Tibial artery (tissue), 4 donors: Measurements from ENCODE around the gene ZIM2.

ENCODE experiments used
- DNase-seq, 2 donors: peaks; one replicate each; pipeline ENCODE4 v3.0.0-alpha.2; 2019
- H3K27ac ChIP-seq, 2 donors: fragments of 200-600 bp; sonication (generic) in 1 of 2; 1 replicate in 1 of 2; 2 replicates in 1 of 2; pipeline ENCODE4 v1.5.1; 2018 to 2019; ENCODE audit warnings: mild to moderate bottlenecking in 1 of 2
- H3K27me3 ChIP-seq, 2 donors: fragments of 200-600 bp; sonication (generic) in 1 of 2; one replicate each; pipeline versions ENCODE4 v1.5.1 to v1.6.0; 2016 to 2019
- H3K36me3 ChIP-seq, 3 donors: fragments of 200-600 bp; sonication (generic) in 2 of 3; one replicate each; pipeline ENCODE4 v1.5.1; 2016 to 2019; ENCODE audit warnings: mild to moderate bottlenecking in 2 of 3
- H3K4me1 ChIP-seq, 4 donors: fragments of 200-600 bp; sonication (generic) in 2 of 4; 1 replicate in 3 of 4; 2 replicates in 1 of 4; pipeline ENCODE4 v1.5.1; 2016 to 2019
- H3K4me3 ChIP-seq, 2 donors: fragments of 200-600 bp; sonication (generic) in 1 of 2; 1 replicate in 1 of 2; 2 replicates in 1 of 2; pipeline ENCODE4 v1.5.1; 2018 to 2019; ENCODE audit warnings: mild to moderate bottlenecking in 2 of 2
- H3K9me3 ChIP-seq, 3 donors: fragments of 200-600 bp; sonication (generic) in 1 of 3; one replicate each; pipeline ENCODE4 v1.5.1; 2016 to 2019
- intact Hi-C: fragments of 100-400 bp; cut with DNase I; formaldehyde crosslinking; loops from one replicate; pipeline ENCODE4 v1.15.0; 2023; ENCODE audit warnings: low total_unique reads
- TF ChIP-seq, protein P1 (sequence below), 2 experiments: fragments of 200-600 bp in 1 of 2; fragments of 450-650 bp in 1 of 2; IDR thresholded peaks; one replicate each; pipeline ENCODE4 v1.5.1; 2017 to 2019; ENCODE audit warnings: antibody characterized with exemption in 2 of 2, mild to moderate bottlenecking in 1 of 2, moderate library complexity in 1 of 2

ZIM2 gene

GRCh38 chr19:56813531-56813930, 27.0 kb downstream of the ZIM2 start:
- Histone ChIP-seq H3K27ac (no peak overlapping the region), H3K36me3 (peaks cover 2 to 22% (median 16%) of the 10 kb centered on the region in 3 donors), H3K4me3 (no peak overlapping the region), H3K9me3 (no peaks in the 10 kb centered on the region), H3K4me1 (no peaks in the 10 kb centered on the region), H3K27me3 (no peaks in the 10 kb centered on the region)
- DNase-seq: no peak
- intact Hi-C loops: no loop called here
- TF ChIP-seq, protein P1, sequence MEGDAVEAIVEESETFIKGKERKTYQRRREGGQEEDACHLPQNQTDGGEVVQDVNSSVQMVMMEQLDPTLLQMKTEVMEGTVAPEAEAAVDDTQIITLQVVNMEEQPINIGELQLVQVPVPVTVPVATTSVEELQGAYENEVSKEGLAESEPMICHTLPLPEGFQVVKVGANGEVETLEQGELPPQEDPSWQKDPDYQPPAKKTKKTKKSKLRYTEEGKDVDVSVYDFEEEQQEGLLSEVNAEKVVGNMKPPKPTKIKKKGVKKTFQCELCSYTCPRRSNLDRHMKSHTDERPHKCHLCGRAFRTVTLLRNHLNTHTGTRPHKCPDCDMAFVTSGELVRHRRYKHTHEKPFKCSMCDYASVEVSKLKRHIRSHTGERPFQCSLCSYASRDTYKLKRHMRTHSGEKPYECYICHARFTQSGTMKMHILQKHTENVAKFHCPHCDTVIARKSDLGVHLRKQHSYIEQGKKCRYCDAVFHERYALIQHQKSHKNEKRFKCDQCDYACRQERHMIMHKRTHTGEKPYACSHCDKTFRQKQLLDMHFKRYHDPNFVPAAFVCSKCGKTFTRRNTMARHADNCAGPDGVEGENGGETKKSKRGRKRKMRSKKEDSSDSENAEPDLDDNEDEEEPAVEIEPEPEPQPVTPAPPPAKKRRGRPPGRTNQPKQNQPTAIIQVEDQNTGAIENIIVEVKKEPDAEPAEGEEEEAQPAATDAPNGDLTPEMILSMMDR (IDR thresholded peaks at IDR 0.05): no peak

- Histone ChIP-seq H3K4me1 (no peaks in the 10 kb centered on the region), H3K9me3 (peaks cover 0 to 5% (median 2%) of the 10 kb centered on the region in 3 donors), H3K4me3 (no peak overlapping the region), H3K36me3 (peaks cover 0 to 6% (median 0%) of the 10 kb centered on the region in 3 donors), H3K27me3 (no peaks in the 10 kb centered on the region), H3K27ac (no peak overlapping the region)
- TF ChIP-seq, protein P1 (IDR thresholded peaks at IDR 0.05): no peak
- no peak for DNase-seq
- intact Hi-C loops: no loop called here
These were observed 29.0 kb downstream of the ZIM2 start for GRCh38 chr19:56811480-56811879.

DNA sequence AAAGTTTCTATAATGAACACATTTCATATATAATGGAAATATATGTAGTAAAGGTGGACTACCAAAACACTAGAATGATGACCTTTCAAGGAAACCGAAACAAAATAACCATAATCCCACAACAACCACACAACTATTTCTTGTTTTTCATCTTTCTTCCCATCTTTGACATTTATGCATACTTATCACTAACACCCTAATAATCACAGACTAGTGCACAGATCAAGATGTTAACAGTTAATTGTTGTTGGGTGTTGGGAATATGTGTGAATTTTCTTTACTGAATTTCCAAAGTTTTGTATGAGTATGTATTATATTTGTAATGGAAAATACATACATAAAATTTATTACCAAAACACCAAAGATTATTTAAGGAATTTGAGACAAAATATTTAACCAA, 30.3 kb downstream of the ZIM2 start:
- intact Hi-C loops: no loop called here
- Histone ChIP-seq H3K9me3 (peaks cover 0 to 12% (median 8%) of the 10 kb centered on the region in 3 donors), H3K4me1 (no peaks in the 10 kb centered on the region), H3K27me3 (no peaks in the 10 kb centered on the region), H3K27ac (no peak overlapping the region), H3K36me3 (peaks cover 0 to 5% (median 0%) of the 10 kb centered on the region in 3 donors), H3K4me3 (no peak overlapping the region)
- no peak for DNase-seq
- TF ChIP-seq, protein P1 (IDR thresholded peaks at IDR 0.05): no peak

- H3K36me3 ChIP-seq: no peaks in the 10 kb centered on the region
- intact Hi-C loops: no loop called here
- peaks cover 0 to 12% (median 8%) of the 10 kb centered on the region in 3 donors for H3K9me3 ChIP-seq
- H3K27me3 ChIP-seq: no peaks in the 10 kb centered on the region
- no peak for DNase-seq
- H3K4me3 ChIP-seq: no peak overlapping the region
- TF ChIP-seq, protein P1 (IDR thresholded peaks at IDR 0.05): no peak
- H3K27ac ChIP-seq: no peak overlapping the region
- H3K4me1 ChIP-seq: no peaks in the 10 kb centered on the region
These were observed 31.7 kb downstream of the ZIM2 start for GRCh38 chr19:56808717-56809392.

DNA sequence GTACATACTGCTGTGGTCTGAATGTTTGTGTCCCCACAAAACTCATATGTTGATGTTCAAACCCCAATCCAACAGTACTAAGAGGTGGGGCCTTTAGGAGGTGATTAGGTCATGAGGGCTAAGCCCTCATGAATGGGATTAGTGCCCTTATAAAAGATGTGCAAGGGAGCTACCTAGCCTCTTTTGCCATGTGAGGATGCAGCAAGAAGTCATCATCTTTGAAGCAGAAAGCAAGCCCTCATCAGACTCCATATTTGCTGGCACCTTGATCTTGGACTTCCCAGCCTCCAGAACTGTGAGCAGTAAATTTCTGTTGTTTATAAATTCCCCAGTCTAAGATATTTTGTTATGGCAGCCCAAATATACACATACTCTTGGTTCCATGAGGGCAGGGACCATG, 33.9 kb downstream of the ZIM2 start:
- TF ChIP-seq, protein P1 (IDR thresholded peaks at IDR 0.05): no peak
- no peak overlapping the region for H3K4me3 ChIP-seq
- no peaks in the 10 kb centered on the region for H3K4me1 ChIP-seq
- H3K36me3 ChIP-seq: no peaks in the 10 kb centered on the region
- H3K27me3 ChIP-seq: no peaks in the 10 kb centered on the region
- intact Hi-C loops: no loop called here
- peaks cover 0 to 22% (median 21%) of the 10 kb centered on the region in 3 donors for H3K9me3 ChIP-seq
- DNase-seq: no peak
- H3K27ac ChIP-seq: no peak overlapping the region
